Measurements from ENCODE around the gene USF2.

USF2 gene

DNA sequence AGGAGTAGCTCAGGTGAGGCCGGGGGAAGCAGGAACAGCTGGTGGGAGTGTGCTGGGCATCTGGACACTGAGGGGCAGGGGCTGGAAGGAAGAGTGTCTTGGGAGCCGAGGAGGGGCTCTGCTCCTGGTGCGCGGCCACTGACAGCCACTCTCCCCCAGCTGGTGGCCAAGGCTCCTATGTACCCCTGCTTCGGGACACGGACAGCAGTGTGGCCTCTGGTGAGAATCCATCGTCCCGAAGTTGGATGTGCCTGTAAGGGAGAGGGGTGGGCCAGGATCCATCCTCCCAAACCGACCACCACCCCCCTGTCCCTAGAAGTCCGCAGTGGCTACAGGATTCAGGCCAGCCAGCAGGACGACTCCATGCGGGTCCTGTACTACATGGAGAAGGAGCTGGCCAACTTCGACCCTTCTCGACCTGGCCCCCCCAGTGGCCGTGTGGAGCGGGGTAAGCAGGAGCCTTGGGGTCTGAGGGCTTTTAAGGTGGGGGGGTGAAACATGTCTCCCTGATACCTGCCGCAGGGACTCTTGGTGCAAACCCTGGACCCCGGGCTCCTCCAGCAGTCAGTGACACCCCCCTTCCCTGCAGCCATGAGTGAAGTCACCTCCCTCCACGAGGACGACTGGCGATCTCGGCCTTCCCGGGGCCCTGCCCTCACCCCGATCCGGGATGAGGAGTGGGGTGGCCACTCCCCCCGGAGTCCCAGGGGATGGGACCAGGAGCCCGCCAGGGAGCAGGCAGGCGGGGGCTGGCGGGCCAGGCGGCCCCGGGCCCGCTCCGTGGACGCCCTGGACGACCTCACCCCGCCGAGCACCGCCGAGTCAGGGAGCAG lies 2.0 kb upstream of the USF2 start (continued):
- TF ChIP-seq ZNF513 (tag by site-specific recombination; IDR thresholded peaks at IDR 0.05) (no peak), ZNF670 (tag by site-specific recombination; IDR thresholded peaks at IDR 0.05; ENCODE audit: low read depth) (no peak), ZNF394 (tag by site-specific recombination; IDR thresholded peaks at IDR 0.05; ENCODE audit: borderline replicate concordance) (0 out of 2 replicates have a peak, but pooled peaks have one; percentile 9), SETDB1 (IDR thresholded peaks at IDR 0.05; ENCODE audit: insufficient read length, low read length) (no peak), ZNF214 (tag by site-specific recombination; IDR thresholded peaks at IDR 0.05; ENCODE audit: borderline replicate concordance) (no peak), ZNF558 (tag by site-specific recombination; IDR thresholded peaks at IDR 0.05) (no peak), ZNF391 (tag by site-specific recombination; IDR thresholded peaks at IDR 0.05; ENCODE audit: borderline replicate concordance, low read depth) (no peak), EGR2 (tag by site-specific recombination; IDR thresholded peaks at IDR 0.05; ENCODE audit: low read depth) (no peak), ZNF184 (tag by site-specific recombination; IDR thresholded peaks at IDR 0.05) (no peak)
- TF ChIP-seq, protein P1, sequence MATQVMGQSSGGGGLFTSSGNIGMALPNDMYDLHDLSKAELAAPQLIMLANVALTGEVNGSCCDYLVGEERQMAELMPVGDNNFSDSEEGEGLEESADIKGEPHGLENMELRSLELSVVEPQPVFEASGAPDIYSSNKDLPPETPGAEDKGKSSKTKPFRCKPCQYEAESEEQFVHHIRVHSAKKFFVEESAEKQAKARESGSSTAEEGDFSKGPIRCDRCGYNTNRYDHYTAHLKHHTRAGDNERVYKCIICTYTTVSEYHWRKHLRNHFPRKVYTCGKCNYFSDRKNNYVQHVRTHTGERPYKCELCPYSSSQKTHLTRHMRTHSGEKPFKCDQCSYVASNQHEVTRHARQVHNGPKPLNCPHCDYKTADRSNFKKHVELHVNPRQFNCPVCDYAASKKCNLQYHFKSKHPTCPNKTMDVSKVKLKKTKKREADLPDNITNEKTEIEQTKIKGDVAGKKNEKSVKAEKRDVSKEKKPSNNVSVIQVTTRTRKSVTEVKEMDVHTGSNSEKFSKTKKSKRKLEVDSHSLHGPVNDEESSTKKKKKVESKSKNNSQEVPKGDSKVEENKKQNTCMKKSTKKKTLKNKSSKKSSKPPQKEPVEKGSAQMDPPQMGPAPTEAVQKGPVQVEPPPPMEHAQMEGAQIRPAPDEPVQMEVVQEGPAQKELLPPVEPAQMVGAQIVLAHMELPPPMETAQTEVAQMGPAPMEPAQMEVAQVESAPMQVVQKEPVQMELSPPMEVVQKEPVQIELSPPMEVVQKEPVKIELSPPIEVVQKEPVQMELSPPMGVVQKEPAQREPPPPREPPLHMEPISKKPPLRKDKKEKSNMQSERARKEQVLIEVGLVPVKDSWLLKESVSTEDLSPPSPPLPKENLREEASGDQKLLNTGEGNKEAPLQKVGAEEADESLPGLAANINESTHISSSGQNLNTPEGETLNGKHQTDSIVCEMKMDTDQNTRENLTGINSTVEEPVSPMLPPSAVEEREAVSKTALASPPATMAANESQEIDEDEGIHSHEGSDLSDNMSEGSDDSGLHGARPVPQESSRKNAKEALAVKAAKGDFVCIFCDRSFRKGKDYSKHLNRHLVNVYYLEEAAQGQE (tag by site-specific recombination; IDR thresholded peaks at IDR 0.05): peak; percentile 49; the same call in 1 of the 2 replicates
- TF ChIP-seq, protein P2, sequence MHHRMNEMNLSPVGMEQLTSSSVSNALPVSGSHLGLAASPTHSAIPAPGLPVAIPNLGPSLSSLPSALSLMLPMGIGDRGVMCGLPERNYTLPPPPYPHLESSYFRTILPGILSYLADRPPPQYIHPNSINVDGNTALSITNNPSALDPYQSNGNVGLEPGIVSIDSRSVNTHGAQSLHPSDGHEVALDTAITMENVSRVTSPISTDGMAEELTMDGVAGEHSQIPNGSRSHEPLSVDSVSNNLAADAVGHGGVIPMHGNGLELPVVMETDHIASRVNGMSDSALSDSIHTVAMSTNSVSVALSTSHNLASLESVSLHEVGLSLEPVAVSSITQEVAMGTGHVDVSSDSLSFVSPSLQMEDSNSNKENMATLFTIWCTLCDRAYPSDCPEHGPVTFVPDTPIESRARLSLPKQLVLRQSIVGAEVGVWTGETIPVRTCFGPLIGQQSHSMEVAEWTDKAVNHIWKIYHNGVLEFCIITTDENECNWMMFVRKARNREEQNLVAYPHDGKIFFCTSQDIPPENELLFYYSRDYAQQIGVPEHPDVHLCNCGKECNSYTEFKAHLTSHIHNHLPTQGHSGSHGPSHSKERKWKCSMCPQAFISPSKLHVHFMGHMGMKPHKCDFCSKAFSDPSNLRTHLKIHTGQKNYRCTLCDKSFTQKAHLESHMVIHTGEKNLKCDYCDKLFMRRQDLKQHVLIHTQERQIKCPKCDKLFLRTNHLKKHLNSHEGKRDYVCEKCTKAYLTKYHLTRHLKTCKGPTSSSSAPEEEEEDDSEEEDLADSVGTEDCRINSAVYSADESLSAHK (tag by site-specific recombination; IDR thresholded peaks at IDR 0.05): no peak

DNA sequence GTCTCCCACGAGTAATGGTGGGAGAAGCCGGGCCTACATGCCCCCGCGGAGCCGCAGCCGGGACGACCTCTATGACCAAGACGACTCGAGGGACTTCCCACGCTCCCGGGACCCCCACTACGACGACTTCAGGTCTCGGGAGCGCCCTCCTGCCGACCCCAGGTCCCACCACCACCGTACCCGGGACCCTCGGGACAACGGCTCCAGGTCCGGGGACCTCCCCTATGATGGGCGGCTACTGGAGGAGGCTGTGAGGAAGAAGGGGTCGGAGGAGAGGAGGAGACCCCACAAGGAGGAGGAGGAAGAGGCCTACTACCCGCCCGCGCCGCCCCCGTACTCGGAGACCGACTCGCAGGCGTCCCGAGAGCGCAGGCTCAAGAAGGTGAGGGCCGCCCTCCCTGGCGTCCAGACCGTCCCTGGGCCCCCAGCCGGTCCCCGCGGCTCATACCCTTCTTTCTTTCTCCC lies 1.4 kb upstream of the USF2 start:
- CTCF ChIA-PET: interaction anchor here (0.5 to 1.4 kb wide), 4 partner anchors 125 to 1747 kb away, joined by 3 to 4 read pairs (median 3); no protein-coding TSS in a partner anchor
- Histone ChIP-seq H3K4me1 (ENCODE audit: control insufficient read depth, insufficient read depth, low read length) (peaks cover 24% of the 10 kb centered on the region), H3K36me3 (ENCODE audit: control insufficient read depth in 2 of 2, insufficient read depth in 1 of 2, low read length in 2 of 2) (peaks cover 48 to 58% of the 10 kb centered on the region in 2 experiments), H3K9me3 (ENCODE audit: control insufficient read depth, insufficient read depth, low read depth, low read length) (no peaks in the 10 kb centered on the region), H3K4me3 (ENCODE audit: low read depth, low read length) (peak overlapping the region; percentile 55), H3K27ac (ENCODE audit: extremely low read depth, low read depth, low read length) (peak overlapping the region; percentile 100)
- POLR2A ChIA-PET: interaction anchor here (0.6 to 4.7 kb wide), 9 partner anchors 10 to 735 kb away, joined by 3 to 23 read pairs (median 5); partner anchors contain the start of gene HAMP
- TF ChIP-seq GLI2 (tag by site-specific recombination; IDR thresholded peaks at IDR 0.05; ENCODE audit: borderline replicate concordance, low read depth) (no peak), ZNF350 (tag by site-specific recombination; IDR thresholded peaks at IDR 0.05) (no peak), SALL2 (tag by site-specific recombination; IDR thresholded peaks at IDR 0.05; ENCODE audit: borderline replicate concordance) (no peak), ZNF366 (tag by site-specific recombination; conservative IDR thresholded peaks at IDR 0.05) (peak; percentile 54), ZNF585B (tag by site-specific recombination; IDR thresholded peaks at IDR 0.05) (no peak), KLF9 (tag by site-specific recombination; IDR thresholded peaks at IDR 0.05; ENCODE audit: low read depth) (peak; percentile 6; the same call in 1 of the 2 replicates), ZNF24 (tag by site-specific recombination; IDR thresholded peaks at IDR 0.05) (0 out of 2 replicates have a peak, but pooled peaks have one; percentile 15), ZNF19 (tag by site-specific recombination; IDR thresholded peaks at IDR 0.05; ENCODE audit: low read depth) (no peak), ZIC2 (tag by site-specific recombination; IDR thresholded peaks at IDR 0.05) (peak; percentile 69; the same call in 1 of the 2 replicates), ZNF548 (tag by site-specific recombination; IDR thresholded peaks at IDR 0.05) (no peak)
- TF ChIP-seq, protein P3, sequence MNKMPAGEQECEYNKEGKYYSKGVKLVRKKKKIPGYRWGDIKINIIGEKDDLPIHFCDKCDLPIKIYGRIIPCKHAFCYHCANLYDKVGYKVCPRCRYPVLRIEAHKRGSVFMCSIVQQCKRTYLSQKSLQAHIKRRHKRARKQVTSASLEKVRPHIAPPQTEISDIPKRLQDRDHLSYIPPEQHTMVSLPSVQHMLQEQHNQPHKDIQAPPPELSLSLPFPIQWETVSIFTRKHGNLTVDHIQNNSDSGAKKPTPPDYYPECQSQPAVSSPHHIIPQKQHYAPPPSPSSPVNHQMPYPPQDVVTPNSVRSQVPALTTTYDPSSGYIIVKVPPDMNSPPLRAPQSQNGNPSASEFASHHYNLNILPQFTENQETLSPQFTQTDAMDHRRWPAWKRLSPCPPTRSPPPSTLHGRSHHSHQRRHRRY (tag by site-specific recombination; IDR thresholded peaks at IDR 0.05): no peak; the same call in 1 of the 2 replicates
- TF ChIP-seq, protein P4, sequence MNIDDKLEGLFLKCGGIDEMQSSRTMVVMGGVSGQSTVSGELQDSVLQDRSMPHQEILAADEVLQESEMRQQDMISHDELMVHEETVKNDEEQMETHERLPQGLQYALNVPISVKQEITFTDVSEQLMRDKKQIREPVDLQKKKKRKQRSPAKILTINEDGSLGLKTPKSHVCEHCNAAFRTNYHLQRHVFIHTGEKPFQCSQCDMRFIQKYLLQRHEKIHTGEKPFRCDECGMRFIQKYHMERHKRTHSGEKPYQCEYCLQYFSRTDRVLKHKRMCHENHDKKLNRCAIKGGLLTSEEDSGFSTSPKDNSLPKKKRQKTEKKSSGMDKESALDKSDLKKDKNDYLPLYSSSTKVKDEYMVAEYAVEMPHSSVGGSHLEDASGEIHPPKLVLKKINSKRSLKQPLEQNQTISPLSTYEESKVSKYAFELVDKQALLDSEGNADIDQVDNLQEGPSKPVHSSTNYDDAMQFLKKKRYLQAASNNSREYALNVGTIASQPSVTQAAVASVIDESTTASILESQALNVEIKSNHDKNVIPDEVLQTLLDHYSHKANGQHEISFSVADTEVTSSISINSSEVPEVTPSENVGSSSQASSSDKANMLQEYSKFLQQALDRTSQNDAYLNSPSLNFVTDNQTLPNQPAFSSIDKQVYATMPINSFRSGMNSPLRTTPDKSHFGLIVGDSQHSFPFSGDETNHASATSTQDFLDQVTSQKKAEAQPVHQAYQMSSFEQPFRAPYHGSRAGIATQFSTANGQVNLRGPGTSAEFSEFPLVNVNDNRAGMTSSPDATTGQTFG (tag by site-specific recombination; IDR thresholded peaks at IDR 0.05; ENCODE audit: borderline replicate concordance): no peak

Measured in HEK293 (cell line).